Mesodermal cell (in vitro differentiated cells): Measurements from ENCODE around the gene SLC6A7.

Experiments used
- H3K27ac ChIP-seq: 2 replicates; pipeline ENCODE4 v1.7.0; 2013; ENCODE audit warnings: mild to moderate bottlenecking, low read depth, low read length, moderate library complexity; ENCODE audit not compliant: severe bottlenecking
- H3K36me3 ChIP-seq: 2 replicates; pipeline ENCODE4 v1.7.1; 2013; ENCODE audit warnings: mild to moderate bottlenecking, low read length, moderate library complexity; ENCODE audit not compliant: control insufficient read depth, insufficient read depth
- H3K4me1 ChIP-seq: one replicate; pipeline ENCODE4 v1.7.1; 2013; ENCODE audit warnings: mild to moderate bottlenecking, low read length; ENCODE audit not compliant: insufficient read depth, control insufficient read depth, poor library complexity, severe bottlenecking
- H3K4me3 ChIP-seq: 2 replicates; pipeline ENCODE4 v1.7.0; 2013; ENCODE audit warnings: low read length, control low read depth, mild to moderate bottlenecking; ENCODE audit not compliant: insufficient read depth, poor library complexity, severe bottlenecking; ENCODE audit errors: extremely low read depth
- H3K9me3 ChIP-seq: 2 replicates; pipeline ENCODE4 v1.7.1; 2013; ENCODE audit warnings: mild to moderate bottlenecking, low read length, moderate library complexity; ENCODE audit not compliant: control insufficient read depth
- WGBS, 2 experiments: methylation state at CpG; one replicate each; pipeline ENCODE4 v1.1.5; 2013; ENCODE audit warnings: missing lambda C conversion rate in 2 of 2; ENCODE audit not compliant: insufficient coverage in 2 of 2; 5-methylcytosine and 5-hydroxymethylcytosine counted together

SLC6A7 gene

DNA sequence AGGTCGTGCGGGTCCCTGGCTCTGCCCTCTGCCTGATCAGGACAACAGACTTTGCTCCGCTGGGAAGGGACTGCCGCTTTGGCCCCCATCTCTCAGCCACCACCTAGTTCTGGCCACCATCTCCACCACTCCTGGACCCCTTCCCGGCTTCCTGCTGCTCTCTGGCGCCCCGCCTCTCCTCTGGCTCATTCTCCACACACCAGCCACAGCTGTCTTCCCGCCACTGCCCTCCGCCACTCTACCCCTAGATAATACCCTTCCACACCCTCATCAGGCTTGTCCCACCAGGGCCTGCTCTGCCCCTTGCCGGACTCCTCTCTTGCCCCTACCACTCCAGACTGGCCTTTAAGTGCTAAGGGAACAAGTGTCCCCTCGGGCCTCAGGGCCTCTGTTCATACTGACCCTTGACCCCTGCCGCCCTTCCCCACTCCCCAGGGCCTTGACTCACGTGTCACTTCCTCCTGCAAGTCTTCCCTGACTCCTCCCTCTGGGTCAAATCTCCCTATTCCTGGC lies 26.3 kb upstream of the SLC6A7 start:
- Histone ChIP-seq H3K9me3 (no peaks in the 10 kb centered on the region), H3K27ac (no peak overlapping the region)

DNA sequence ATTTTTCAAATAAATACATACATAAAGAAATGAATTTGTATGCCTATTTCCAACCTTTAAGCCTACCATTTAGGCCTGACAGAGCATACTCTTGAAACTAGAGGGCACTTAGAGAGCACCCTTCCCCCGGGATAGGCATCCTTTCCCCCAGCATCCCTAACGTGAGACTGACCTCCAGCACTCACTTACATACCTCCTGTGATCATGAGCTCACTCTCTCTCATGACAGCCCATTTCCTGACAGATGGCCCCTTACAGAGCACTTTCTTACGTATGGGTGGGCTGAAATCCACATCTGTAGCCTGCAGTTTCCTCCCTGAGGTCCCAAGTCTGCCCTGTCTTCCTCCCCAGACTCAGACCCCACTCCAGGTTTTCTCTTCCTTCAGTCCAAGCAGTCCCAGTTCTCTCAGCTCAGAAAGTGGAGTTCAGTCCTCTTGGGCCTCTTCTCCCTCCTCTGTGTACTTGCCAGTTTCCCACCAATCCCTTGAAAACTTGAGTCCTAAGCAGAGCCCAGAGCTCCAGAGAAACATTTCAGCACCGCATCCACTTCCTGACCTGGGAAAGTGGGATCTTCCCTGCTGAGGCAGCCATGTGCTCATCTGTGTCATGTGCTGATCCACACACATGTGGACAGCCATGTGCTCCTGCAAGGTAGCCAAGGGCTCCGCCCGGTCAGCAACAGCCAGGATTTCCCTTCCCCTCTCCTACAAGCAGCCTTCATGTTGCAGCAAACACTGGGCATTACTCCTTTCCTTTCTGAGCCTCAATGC lies 25.5 kb upstream of the SLC6A7 start:
- no peaks in the 10 kb centered on the region for H3K36me3 ChIP-seq
- no peak overlapping the region for H3K4me3 ChIP-seq
- peaks cover 34% of the 10 kb centered on the region for H3K4me1 ChIP-seq
- H3K9me3 ChIP-seq: no peaks in the 10 kb centered on the region
- no peak overlapping the region for H3K27ac ChIP-seq
- WGBS, 2 experiments: 78 to 87% methylated on average over 6 of the region's 6 CpGs

More for the DNA sequence above, 26.3 kb upstream of the SLC6A7 start:
- Histone ChIP-seq H3K4me3 (no peak overlapping the region), H3K4me1 (peaks cover 38% of the 10 kb centered on the region), H3K36me3 (no peaks in the 10 kb centered on the region)
- 59 to 65% methylated on average over 12 to 13 of the region's 13 CpGs for WGBS, 2 experiments

DNA sequence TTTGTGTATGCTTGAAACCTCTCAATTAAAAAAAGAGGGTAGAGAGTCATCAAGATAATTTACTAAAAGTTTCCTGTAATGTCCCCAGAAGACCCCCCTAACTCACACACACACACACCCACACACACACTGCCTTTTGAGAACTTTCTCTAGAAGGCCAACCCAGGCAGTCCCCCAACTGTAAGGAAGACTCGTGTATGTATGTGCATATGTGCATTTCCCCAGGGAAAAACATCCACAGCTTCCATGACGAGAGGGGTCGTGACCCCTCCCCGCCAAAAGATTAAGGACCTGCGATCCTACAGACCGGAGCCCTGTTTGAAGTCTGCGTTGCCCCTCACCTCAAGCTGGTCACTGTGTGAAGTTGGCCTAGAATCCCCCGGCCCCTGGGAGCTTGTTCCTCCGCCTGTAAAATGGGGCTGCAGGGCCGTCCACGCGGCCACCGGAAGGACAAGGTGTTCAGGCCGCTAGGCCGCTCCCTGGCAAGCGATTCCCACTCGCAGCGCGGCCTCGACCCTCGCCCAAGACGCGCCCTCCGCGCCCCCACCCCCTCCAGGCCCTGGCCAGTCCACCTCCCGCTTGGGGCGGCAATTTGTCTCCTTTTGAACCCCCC lies 23.7 kb upstream of the SLC6A7 start:
- WGBS, 2 experiments: 31 to 33% methylated on average over 15 to 17 of the region's 27 CpGs
- no peak overlapping the region for H3K27ac ChIP-seq

DNA sequence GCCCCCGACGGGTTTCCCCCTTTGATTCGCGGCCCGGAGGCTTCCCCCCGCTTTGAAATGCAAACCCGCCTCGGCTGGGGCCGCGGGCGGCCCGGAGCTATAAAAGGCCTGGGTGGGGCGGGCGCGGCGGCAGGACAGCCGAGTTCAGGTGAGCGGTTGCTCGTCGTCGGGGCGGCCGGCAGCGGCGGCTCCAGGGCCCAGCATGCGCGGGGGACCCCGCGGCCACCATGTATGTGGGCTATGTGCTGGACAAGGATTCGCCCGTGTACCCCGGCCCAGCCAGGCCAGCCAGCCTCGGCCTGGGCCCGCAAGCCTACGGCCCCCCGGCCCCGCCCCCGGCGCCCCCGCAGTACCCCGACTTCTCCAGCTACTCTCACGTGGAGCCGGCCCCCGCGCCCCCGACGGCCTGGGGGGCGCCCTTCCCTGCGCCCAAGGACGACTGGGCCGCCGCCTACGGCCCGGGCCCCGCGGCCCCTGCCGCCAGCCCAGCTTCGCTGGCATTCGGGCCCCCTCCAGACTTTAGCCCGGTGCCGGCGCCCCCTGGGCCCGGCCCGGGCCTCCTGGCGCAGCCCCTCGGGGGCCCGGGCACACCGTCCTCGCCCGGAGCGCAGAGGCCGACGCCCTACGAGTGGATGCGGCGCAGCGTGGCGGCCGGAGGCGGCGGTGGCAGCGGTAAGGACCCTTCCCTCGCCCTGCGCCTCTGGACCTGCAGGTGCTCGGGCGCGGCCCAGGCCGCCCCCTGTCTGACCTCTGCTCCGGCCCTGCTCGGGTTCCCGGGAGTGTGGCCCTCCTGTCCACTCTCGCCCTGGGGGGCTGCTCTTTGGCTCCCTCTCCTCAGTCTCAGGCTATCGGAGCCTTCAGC lies 23.0 kb upstream of the SLC6A7 start, which contains the start of gene CDX1:
TSS of gene CDX1 (plus strand) at position 129 of the 862 bp plus-strand sequence. CDS start at position 228, 99 bp downstream.
- no peak within 1 kb of the TSS for H3K27ac ChIP-seq
- 10 to 12% methylated on average over 59 to 71 of the region's 93 CpGs for whole genome bisulfite sequencing, 2 experiments
- no peaks in the 10 kb centered on the region for H3K9me3 ChIP-seq
- H3K4me1 ChIP-seq: peaks cover 17% of the 10 kb centered on the region
- H3K36me3 ChIP-seq: no peaks in the 10 kb centered on the region
- no peak within 1 kb of the TSS for H3K4me3 ChIP-seq

More for the DNA sequence above, 23.7 kb upstream of the SLC6A7 start:
- Histone ChIP-seq H3K9me3 (no peaks in the 10 kb centered on the region), H3K4me3 (no peak overlapping the region), H3K36me3 (no peaks in the 10 kb centered on the region), H3K4me1 (peaks cover 20% of the 10 kb centered on the region)

DNA sequence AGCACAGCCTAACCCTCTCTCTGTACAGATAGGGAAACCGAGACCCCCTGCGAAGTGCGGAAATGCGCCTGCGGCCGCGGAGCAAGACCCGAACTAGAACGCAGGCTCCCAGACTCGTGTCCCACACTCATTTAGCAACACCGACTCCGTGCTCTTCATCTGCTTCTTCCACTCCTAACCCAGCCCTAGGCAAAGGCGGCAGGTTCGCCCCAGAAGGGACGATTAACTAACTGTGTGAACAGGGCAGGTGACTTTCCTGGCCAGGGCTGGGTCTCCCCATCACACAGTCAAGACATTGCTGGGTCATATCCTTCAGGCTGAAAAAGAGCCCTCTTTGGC lies 22.4 kb upstream of the SLC6A7 start:
- Histone ChIP-seq H3K4me1 (peaks cover 17% of the 10 kb centered on the region), H3K36me3 (no peaks in the 10 kb centered on the region), H3K9me3 (no peaks in the 10 kb centered on the region), H3K4me3 (no peak overlapping the region), H3K27ac (no peak overlapping the region)
- 11 to 16% methylated on average over 10 to 15 of the region's 15 CpGs for WGBS, 2 experiments

DNA sequence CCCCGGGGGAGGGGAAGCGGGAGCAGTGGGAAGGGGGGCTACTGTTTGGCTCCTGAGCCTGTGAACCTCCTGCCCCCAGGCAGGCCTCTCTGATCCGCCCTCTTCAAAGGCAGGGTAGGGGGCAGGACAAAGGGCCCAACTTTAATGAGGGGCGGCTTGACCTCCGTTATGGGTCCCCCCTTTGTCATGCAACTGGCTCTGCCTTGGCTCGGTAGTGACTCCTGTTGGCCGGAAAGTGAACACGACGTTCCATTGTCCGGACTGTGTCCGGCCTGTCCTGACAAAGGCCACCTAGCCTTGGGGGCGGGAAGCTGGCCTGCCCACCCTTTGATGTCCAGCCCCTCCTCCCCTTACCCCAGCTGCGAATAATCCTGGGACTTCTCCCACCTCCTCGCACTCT lies 22.0 kb upstream of the SLC6A7 start:
- no peak overlapping the region for H3K27ac ChIP-seq

DNA sequence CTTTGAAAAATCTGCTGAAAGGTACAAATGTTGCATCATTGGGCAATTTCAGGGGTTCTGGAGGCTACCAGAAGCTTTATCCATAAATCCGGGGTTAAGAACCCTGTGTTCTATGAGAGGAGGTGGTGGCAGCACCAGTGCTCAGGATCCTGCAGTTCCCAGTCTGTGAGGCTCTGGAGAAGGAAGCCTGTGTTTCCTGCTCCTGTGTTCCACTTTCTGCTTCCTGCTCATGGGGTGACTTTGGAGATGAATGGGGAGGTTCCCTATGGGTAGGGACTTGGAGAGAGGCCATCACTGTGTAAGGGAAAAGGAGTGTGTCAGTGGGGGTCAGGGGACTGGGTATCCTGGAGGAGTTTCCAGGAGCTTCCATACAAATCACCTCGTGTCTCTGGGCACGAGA lies 21.0 kb upstream of the SLC6A7 start:
- WGBS, 2 experiments: 82 to 87% methylated on average over 3 of the region's 3 CpGs

More for the DNA sequence above, 22.0 kb upstream of the SLC6A7 start:
- peaks cover 17% of the 10 kb centered on the region for H3K4me1 ChIP-seq
- H3K4me3 ChIP-seq: no peak overlapping the region
- 38 to 41% methylated on average over 12 to 13 of the region's 14 CpGs for WGBS, 2 experiments
- no peaks in the 10 kb centered on the region for H3K9me3 ChIP-seq
- no peaks in the 10 kb centered on the region for H3K36me3 ChIP-seq

DNA sequence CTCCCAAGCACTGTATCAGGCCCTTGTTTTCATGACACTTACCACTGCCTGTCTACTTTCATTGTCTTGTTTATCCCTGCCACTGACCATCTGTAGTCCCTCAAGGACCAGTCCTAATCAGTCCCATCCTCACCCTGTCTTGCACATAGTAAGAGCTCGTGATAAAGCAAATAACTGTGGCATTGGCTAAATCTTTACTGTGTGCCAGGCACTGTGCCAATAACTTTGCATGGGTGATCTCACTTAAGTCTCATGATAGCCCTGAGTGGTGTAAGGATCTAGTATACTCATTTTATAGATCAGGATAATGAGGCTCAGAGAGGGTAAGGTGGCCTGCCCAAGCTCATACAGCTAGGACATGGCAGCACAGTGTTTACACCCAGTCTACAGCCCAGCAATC lies 17.7 kb upstream of the SLC6A7 start:
- H3K9me3 ChIP-seq: no peaks in the 10 kb centered on the region
- no peak overlapping the region for H3K4me3 ChIP-seq
- H3K4me1 ChIP-seq: no peaks in the 10 kb centered on the region
- H3K36me3 ChIP-seq: no peaks in the 10 kb centered on the region
- no peak overlapping the region for H3K27ac ChIP-seq
- 60% methylated on average over 1 of the region's 1 CpG; no CpG with 5 or more reads in 1 of the 2 experiments for WGBS, 2 experiments

More for the DNA sequence above, 21.0 kb upstream of the SLC6A7 start:
- Histone ChIP-seq H3K4me3 (no peak overlapping the region), H3K9me3 (no peaks in the 10 kb centered on the region), H3K27ac (no peak overlapping the region), H3K4me1 (peaks cover 9% of the 10 kb centered on the region), H3K36me3 (no peaks in the 10 kb centered on the region)

DNA sequence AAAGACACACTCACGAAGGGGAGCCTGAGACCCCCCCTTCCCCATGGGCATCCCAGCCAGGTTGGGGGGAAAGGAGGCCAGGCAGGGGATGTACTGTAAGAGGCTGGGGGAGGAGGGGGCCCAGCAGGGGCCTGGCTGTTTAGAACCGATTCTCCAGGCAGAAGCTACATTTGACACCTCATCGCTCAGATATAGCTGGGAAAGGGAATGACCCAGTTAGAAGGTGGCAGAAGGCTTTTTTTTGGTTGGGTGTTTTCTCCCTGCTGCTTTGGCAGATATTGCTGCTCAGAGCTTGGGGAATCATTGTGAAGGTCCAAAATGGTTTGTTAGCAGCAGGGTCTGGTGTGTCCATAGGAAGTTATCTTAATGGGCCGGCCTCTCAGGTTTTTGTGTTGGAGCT lies 17.3 kb upstream of the SLC6A7 start:
- Histone ChIP-seq H3K27ac (no peak overlapping the region), H3K4me1 (no peaks in the 10 kb centered on the region), H3K4me3 (no peak overlapping the region), H3K9me3 (no peaks in the 10 kb centered on the region), H3K36me3 (no peaks in the 10 kb centered on the region)
- 76 to 100% methylated on average over 1 to 3 of the region's 4 CpGs for WGBS, 2 experiments

DNA sequence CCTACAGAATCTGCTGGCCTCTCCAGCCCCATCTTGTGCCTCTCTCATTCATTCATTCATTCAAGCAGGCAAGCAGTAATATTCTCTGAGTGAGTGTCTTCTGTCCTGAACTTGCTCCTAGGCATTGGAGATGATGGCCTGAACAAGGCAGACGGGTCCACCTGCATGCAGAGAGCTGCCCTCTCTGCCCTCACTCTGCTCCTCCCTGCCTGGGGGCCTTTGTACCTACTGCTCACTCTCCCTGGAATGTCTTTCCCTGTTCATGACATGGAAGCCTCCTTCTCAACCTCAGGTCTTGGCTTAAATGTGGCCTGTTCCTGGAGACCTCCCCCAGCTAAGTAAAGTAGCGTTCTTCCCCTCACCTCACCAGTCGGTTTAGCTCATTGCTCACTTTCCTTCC lies 16.7 kb upstream of the SLC6A7 start:
- H3K36me3 ChIP-seq: no peaks in the 10 kb centered on the region
- WGBS, 2 experiments: 93 to 100% methylated on average over 2 of the region's 3 CpGs
- no peaks in the 10 kb centered on the region for H3K9me3 ChIP-seq
- no peak overlapping the region for H3K4me3 ChIP-seq
- no peak overlapping the region for H3K27ac ChIP-seq
- H3K4me1 ChIP-seq: no peaks in the 10 kb centered on the region
